Activated CD8-positive, alpha-beta memory T cell treated with anti-CD3 and anti-CD28 coated beads, Interleukin-2, amount 10 ng/mL, durations not matched to agents 7 days and 5 days (primary cell): ENCODE results near the gene TIAM2. TPM values are rescaled to one million over a fixed set of nuclear protein-coding genes. Genes with fewer than 3 reads are reported as not detected.

Source experiments
- ATAC-seq: fragments of 150-1000 bp; cut with Tn5 transposase; one replicate; pipeline ENCODE4 v1.10.0; 2021; ENCODE audit warnings: moderate library complexity
- CTCF ChIA-PET: fragments of 350-600 bp; sonication (Branson Sonifier 250); formaldehyde crosslinking; loops from one replicate; lab custom pipeline; 2021; ENCODE audit warnings: antibody characterized with exemption; lab: Charles Lee
- DNase-seq: peaks from one replicate; pipeline ENCODE4 v3.0.0-alpha.2; 2020
- H3K27ac Mint-ChIP-seq: one replicate; pipeline ENCODE4 v1.8.0; 2021; ENCODE audit warnings: mild to moderate bottlenecking, mixed read lengths
- H3K27me3 Mint-ChIP-seq: one replicate; pipeline ENCODE4 v1.8.0; 2021; ENCODE audit warnings: mixed read lengths
- H3K36me3 Mint-ChIP-seq: one replicate; pipeline ENCODE4 v1.8.0; 2021; ENCODE audit warnings: mild to moderate bottlenecking, mixed read lengths
- H3K4me1 Mint-ChIP-seq: one replicate; pipeline ENCODE4 v1.8.0; 2021; ENCODE audit warnings: mixed read lengths
- H3K4me3 Mint-ChIP-seq: one replicate; pipeline ENCODE4 v1.8.0; 2021; ENCODE audit warnings: mild to moderate bottlenecking, moderate library complexity, mixed read lengths
- H3K9me3 Mint-ChIP-seq: one replicate; pipeline ENCODE4 v1.8.0; 2022; ENCODE audit warnings: low read depth, mixed read lengths
- total RNA-seq, 2 experiments: library from RNA; stranded (reverse); gene quantifications; one replicate each; pipeline ENCODE4 v1.2.3, GENCODE V29; 2021

TIAM2 gene
- total RNA-seq, 2 experiments from 2014 or later, result 6.9 to 14.6 TPM

- DNase-seq (no peak), ATAC-seq (no peak)
- H3K4me1 Mint-ChIP-seq, result peaks cover 47% of the 10 kb centered on the region
- CTCF ChIA-PET, result no interaction called here
- H3K36me3 Mint-ChIP-seq, result peaks cover 27% of the 10 kb centered on the region
- no peaks in the 10 kb centered on the region for H3K9me3 Mint-ChIP-seq
- no peaks in the 10 kb centered on the region for H3K27me3 Mint-ChIP-seq
- no peak overlapping the region for H3K27ac Mint-ChIP-seq
- no peak overlapping the region for H3K4me3 Mint-ChIP-seq
Observed at GRCh38 chr6:155147958-155148663, 153.0 kb downstream of the TIAM2 start.

- Mint-ChIP-seq H3K27me3 (no peaks in the 10 kb centered on the region), H3K36me3 (peaks cover 18% of the 10 kb centered on the region), H3K4me1 (peaks cover 60% of the 10 kb centered on the region), H3K27ac (no peak overlapping the region), H3K9me3 (no peaks in the 10 kb centered on the region), H3K4me3 (no peak overlapping the region)
- ATAC-seq, result no peak
- no peak for DNase-seq
- CTCF ChIA-PET, result no interaction called here
Observed at GRCh38 chr6:155150967-155151671, 156.0 kb downstream of the TIAM2 start.

- CTCF ChIA-PET, result interaction anchor here (3.6 kb wide), 1 partner anchor 20 kb away, joined by 32 read pairs; no protein-coding TSS in a partner anchor
- Mint-ChIP-seq H3K4me1 (peaks cover 71% of the 10 kb centered on the region), H3K36me3 (peaks cover 21% of the 10 kb centered on the region), H3K27me3 (no peaks in the 10 kb centered on the region), H3K9me3 (no peaks in the 10 kb centered on the region), H3K27ac (peak overlapping the region; percentile 87), H3K4me3 (no peak overlapping the region)
- DNase-seq (no peak), ATAC-seq (no peak)
Observed at GRCh38 chr6:155152211-155153076, 157.3 kb downstream of the TIAM2 start.

- Mint-ChIP-seq H3K27ac (peak overlapping the region; percentile 87), H3K9me3 (no peaks in the 10 kb centered on the region), H3K4me1 (peaks cover 79% of the 10 kb centered on the region), H3K4me3 (peak overlapping the region; percentile 72), H3K36me3 (peaks cover 17% of the 10 kb centered on the region), H3K27me3 (no peaks in the 10 kb centered on the region)
- DNase-seq (peak; percentile 69), ATAC-seq (peak; percentile 80)
- CTCF ChIA-PET, result interaction anchor here (0.7 to 3.6 kb wide), 5 partner anchors 8 to 225 kb away, joined by 3 to 32 read pairs (median 3); no protein-coding TSS in a partner anchor
Observed at GRCh38 chr6:155154158-155154830, 159.2 kb downstream of the TIAM2 start.

GRCh38 chr6:155155787-155156447, 160.8 kb downstream of the TIAM2 start:
- Mint-ChIP-seq H3K27me3 (no peaks in the 10 kb centered on the region), H3K4me1 (peaks cover 79% of the 10 kb centered on the region), H3K27ac (peak overlapping the region; percentile 87), H3K4me3 (no peak overlapping the region), H3K9me3 (peaks cover 8% of the 10 kb centered on the region), H3K36me3 (peaks cover 30% of the 10 kb centered on the region)
- ATAC-seq, result no peak
- CTCF ChIA-PET, result interaction anchor here (2.1 to 3.6 kb wide), 2 partner anchors 17 to 227 kb away, joined by 7 to 32 read pairs; no protein-coding TSS in a partner anchor
- DNase-seq, result no peak

- no peak for DNase-seq
- Mint-ChIP-seq H3K9me3 (peaks cover 8% of the 10 kb centered on the region), H3K27ac (peak overlapping the region; percentile 2), H3K27me3 (no peaks in the 10 kb centered on the region), H3K4me3 (no peak overlapping the region), H3K4me1 (peaks cover 76% of the 10 kb centered on the region), H3K36me3 (peaks cover 35% of the 10 kb centered on the region)
- CTCF ChIA-PET, result no interaction called here
- no peak for ATAC-seq
Observed at GRCh38 chr6:155157101-155157500, 162.0 kb downstream of the TIAM2 start.

GRCh38 chr6:155158030-155158843, 163.1 kb downstream of the TIAM2 start:
- no peak for ATAC-seq
- no peak overlapping the region for H3K4me3 Mint-ChIP-seq
- peaks cover 37% of the 10 kb centered on the region for H3K36me3 Mint-ChIP-seq
- H3K27me3 Mint-ChIP-seq, result no peaks in the 10 kb centered on the region
- DNase-seq, result no peak
- H3K4me1 Mint-ChIP-seq, result peaks cover 71% of the 10 kb centered on the region
- H3K27ac Mint-ChIP-seq, result no peak overlapping the region
- H3K9me3 Mint-ChIP-seq, result peaks cover 8% of the 10 kb centered on the region
- CTCF ChIA-PET, result interaction anchor here (1.6 to 2.0 kb wide), 2 partner anchors 13 to 229 kb away, joined by 7 to 15 read pairs; no protein-coding TSS in a partner anchor

- ATAC-seq, result no peak
- peaks cover 8% of the 10 kb centered on the region for H3K9me3 Mint-ChIP-seq
- CTCF ChIA-PET, result interaction anchor here (1.0 kb wide), 1 partner anchor 234 kb away, joined by 3 read pairs; no protein-coding TSS in a partner anchor
- no peaks in the 10 kb centered on the region for H3K27me3 Mint-ChIP-seq
- no peak overlapping the region for H3K4me3 Mint-ChIP-seq
- DNase-seq, result no peak
- peaks cover 39% of the 10 kb centered on the region for H3K36me3 Mint-ChIP-seq
- H3K27ac Mint-ChIP-seq, result no peak overlapping the region
- H3K4me1 Mint-ChIP-seq, result peaks cover 42% of the 10 kb centered on the region
Observed at GRCh38 chr6:155162682-155163081, 167.6 kb downstream of the TIAM2 start.

- H3K4me3 Mint-ChIP-seq, result no peak overlapping the region
- ATAC-seq (no peak), DNase-seq (no peak)
- peaks cover 33% of the 10 kb centered on the region for H3K4me1 Mint-ChIP-seq
- H3K27me3 Mint-ChIP-seq, result no peaks in the 10 kb centered on the region
- H3K9me3 Mint-ChIP-seq, result peaks cover 8% of the 10 kb centered on the region
- CTCF ChIA-PET, result no interaction called here
- H3K36me3 Mint-ChIP-seq, result peaks cover 39% of the 10 kb centered on the region
- H3K27ac Mint-ChIP-seq, result no peak overlapping the region
Observed at GRCh38 chr6:155163601-155164000, 168.5 kb downstream of the TIAM2 start.

- DNase-seq (no peak), ATAC-seq (no peak)
- Mint-ChIP-seq H3K27ac (no peak overlapping the region), H3K4me1 (peaks cover 31% of the 10 kb centered on the region), H3K27me3 (no peaks in the 10 kb centered on the region), H3K9me3 (peaks cover 4% of the 10 kb centered on the region), H3K36me3 (peaks cover 39% of the 10 kb centered on the region), H3K4me3 (no peak overlapping the region)
- CTCF ChIA-PET, result no interaction called here
Observed at GRCh38 chr6:155165029-155165710, 170.1 kb downstream of the TIAM2 start.

- H3K9me3 Mint-ChIP-seq, result no peaks in the 10 kb centered on the region
- CTCF ChIA-PET, result interaction anchor here (1.4 to 4.4 kb wide), 7 partner anchors 12 to 495 kb away, joined by 3 to 60 read pairs (median 15); partner anchors contain the start of gene TFB1M
- peak overlapping the region; percentile 92 for H3K27ac Mint-ChIP-seq
- ATAC-seq (no peak), DNase-seq (no peak)
- no peaks in the 10 kb centered on the region for H3K27me3 Mint-ChIP-seq
- H3K4me3 Mint-ChIP-seq, result peak overlapping the region; percentile 56
- H3K4me1 Mint-ChIP-seq, result peaks cover 49% of the 10 kb centered on the region
- peaks cover 13% of the 10 kb centered on the region for H3K36me3 Mint-ChIP-seq
Observed at GRCh38 chr6:155170519-155170918, 175.4 kb downstream of the TIAM2 start.
